Mesenchymal stem cell (in vitro differentiated cells and primary cell): ENCODE measurements around the gene ARHGAP44. TPM values are rescaled to one million over a fixed set of nuclear protein-coding genes. Genes with fewer than 3 reads are reported as not detected.

ENCODE experiments used
- DNase-seq: peaks from one replicate; pipeline ENCODE4 v3.0.0-alpha.2; 2013
- H2AFZ ChIP-seq: one replicate; pipeline ENCODE4 v1.6.1; 2013; ENCODE audit warnings: low read depth, mild to moderate bottlenecking, control low read depth, inconsistent platforms, low read length, moderate library complexity
- H2AK5ac ChIP-seq: 2 replicates; pipeline ENCODE4 v1.6.1; 2013; ENCODE audit warnings: low read length, moderate library complexity, mild to moderate bottlenecking, inconsistent platforms; ENCODE audit not compliant: severe bottlenecking
- H2BK120ac ChIP-seq: one replicate; pipeline ENCODE4 v1.6.1; 2013; ENCODE audit warnings: low read depth, mild to moderate bottlenecking, inconsistent platforms, low read length, moderate library complexity
- H2BK12ac ChIP-seq, 2 experiments: one replicate each; pipeline ENCODE4 v1.6.1; 2013; ENCODE audit warnings: inconsistent platforms in 2 of 2, low read length in 2 of 2, mild to moderate bottlenecking in 2 of 2, moderate library complexity in 2 of 2, control low read depth in 1 of 2
- H2BK15ac ChIP-seq: one replicate; pipeline ENCODE4 v1.6.1; 2013; ENCODE audit warnings: mild to moderate bottlenecking, low read depth, inconsistent platforms; ENCODE audit not compliant: poor library complexity, severe bottlenecking
- H2BK5ac ChIP-seq: 2 replicates; pipeline ENCODE4 v1.6.1; 2013; ENCODE audit warnings: low read depth, mild to moderate bottlenecking, low read length, control low read depth, inconsistent platforms; ENCODE audit not compliant: poor library complexity, severe bottlenecking
- H3K14ac ChIP-seq, 2 experiments: one replicate each; pipeline ENCODE4 v1.6.1; 2013; ENCODE audit warnings: inconsistent platforms in 2 of 2, low read length in 2 of 2, control low read depth in 1 of 2, mild to moderate bottlenecking in 1 of 2, moderate library complexity in 1 of 2
- H3K18ac ChIP-seq, 2 experiments: one replicate each; pipeline ENCODE4 v1.6.1; 2013; ENCODE audit warnings: inconsistent platforms in 2 of 2, low read length in 2 of 2, control low read depth in 1 of 2, low read depth in 1 of 2, mild to moderate bottlenecking in 1 of 2
- H3K23ac ChIP-seq, 2 experiments: one replicate each; pipeline ENCODE4 v1.6.1; 2013; ENCODE audit warnings: inconsistent platforms in 2 of 2, low read length in 2 of 2, mild to moderate bottlenecking in 2 of 2, moderate library complexity in 2 of 2, control low read depth in 1 of 2
- H3K27ac ChIP-seq: 2 replicates; pipeline ENCODE4 v1.5.1; 2013; ENCODE audit warnings: mild to moderate bottlenecking, moderate library complexity, low read length, control low read depth, inconsistent platforms; ENCODE audit not compliant: poor library complexity, severe bottlenecking
- H3K27me3 ChIP-seq, 2 experiments: 2 replicates each; pipeline versions ENCODE4 v1.6.1 to v1.7.0; 2013; ENCODE audit warnings: low read length in 2 of 2, mild to moderate bottlenecking in 2 of 2, moderate library complexity in 2 of 2, control low read depth in 1 of 2, inconsistent platforms in 1 of 2; ENCODE audit not compliant: control insufficient read depth in 1 of 2, insufficient read depth in 1 of 2
- H3K36me3 ChIP-seq, 2 experiments: 2 replicates each; pipeline versions ENCODE4 v1.6.1 to v1.7.0; 2013; ENCODE audit warnings: low read length in 2 of 2, control low read depth in 1 of 2, inconsistent platforms in 1 of 2, low read depth in 1 of 2, mild to moderate bottlenecking in 1 of 2; ENCODE audit not compliant: insufficient read depth in 2 of 2, control insufficient read depth in 1 of 2
- H3K4ac ChIP-seq, 2 experiments: one replicate each; pipeline ENCODE4 v1.6.1; 2013; ENCODE audit warnings: inconsistent platforms in 2 of 2, low read length in 2 of 2, mild to moderate bottlenecking in 2 of 2, moderate library complexity in 2 of 2, control low read depth in 1 of 2, low read depth in 1 of 2
- H3K4me1 ChIP-seq: 2 replicates; pipeline ENCODE4 v1.6.1; 2013; ENCODE audit warnings: low read depth, low read length, control low read depth; ENCODE audit not compliant: control insufficient read depth, insufficient read depth
- H3K4me2 ChIP-seq: 2 replicates; pipeline ENCODE4 v1.6.1; 2013; ENCODE audit warnings: low read length, mild to moderate bottlenecking, inconsistent platforms; ENCODE audit not compliant: poor library complexity, severe bottlenecking
- H3K4me3 ChIP-seq, 2 experiments: 2 replicates each; pipeline versions ENCODE4 v1.5.1 to v1.7.0; 2013; ENCODE audit warnings: low read length in 2 of 2, mild to moderate bottlenecking in 2 of 2, control low read depth in 1 of 2, low read depth in 1 of 2; ENCODE audit not compliant: insufficient read depth in 1 of 2
- H3K79me1 ChIP-seq: replicated peaks from 2 replicates; pipeline ENCODE4 v1.6.1; 2013; ENCODE audit warnings: mild to moderate bottlenecking, control low read depth, low read length, inconsistent platforms; ENCODE audit not compliant: poor library complexity, severe bottlenecking
- H3K9ac ChIP-seq: 2 replicates; pipeline ENCODE4 v1.7.0; 2013; ENCODE audit warnings: mild to moderate bottlenecking, low read length, moderate library complexity
- H3K9me3 ChIP-seq: 2 replicates; pipeline ENCODE4 v1.7.0; 2013; ENCODE audit warnings: mild to moderate bottlenecking, low read length; ENCODE audit not compliant: control insufficient read depth
- H4K8ac ChIP-seq: one replicate; pipeline ENCODE4 v1.6.1; 2013; ENCODE audit warnings: inconsistent platforms, mild to moderate bottlenecking, low read length, moderate library complexity
- H4K91ac ChIP-seq: one replicate; pipeline ENCODE4 v1.6.1; 2013; ENCODE audit warnings: mild to moderate bottlenecking, low read length, inconsistent platforms
- WGBS: methylation state at CpG from one replicate; pipeline ENCODE4 v1.1.7; 2013; ENCODE audit warnings: mixed read lengths; 5-methylcytosine and 5-hydroxymethylcytosine counted together
- small RNA-seq: library from polyadenylated mRNA; stranded (forward); fragments of <200 nt; extraction: miRNeasy Mini kit (QIAGEN cat#:217004); gene quantifications from one replicate; pipeline ENCODE3, GENCODE V24; 2013; ENCODE audit warnings: low read depth

The ARHGAP44 gene

GRCh38 chr17:13035420-13035819 lies 246.1 kb downstream of the ARHGAP44 start:
- Histone ChIP-seq H3K27me3 (peaks cover 0 to 7% of the 10 kb centered on the region in 2 experiments), H3K14ac (no peak overlapping the region), H2AK5ac (no peak overlapping the region), H2AFZ (no peak overlapping the region), H2BK120ac (no peak overlapping the region), H3K23ac (peak overlapping the region in 1 of 2 experiments; percentile 36), H3K4ac (no peak overlapping the region), H3K9ac (no peak overlapping the region), H4K91ac (no peak overlapping the region), H2BK12ac (no peak overlapping the region), H3K27ac (no peak overlapping the region), H3K4me1 (no peaks in the 10 kb centered on the region), H3K9me3 (peaks cover 9% of the 10 kb centered on the region), H2BK5ac (no peak overlapping the region), H4K8ac (no peak overlapping the region), H3K79me1 (no peaks in the 10 kb centered on the region), H3K36me3 (no peaks in the 10 kb centered on the region), H3K4me3 (peak overlapping the region in 1 of 2 experiments; percentile 12), H3K18ac (no peak overlapping the region), H3K4me2 (no peak overlapping the region), H2BK15ac (no peak overlapping the region)
- DNase-seq: no peak
- 84% methylated on average over 1 of the region's 1 CpG for WGBS

DNA sequence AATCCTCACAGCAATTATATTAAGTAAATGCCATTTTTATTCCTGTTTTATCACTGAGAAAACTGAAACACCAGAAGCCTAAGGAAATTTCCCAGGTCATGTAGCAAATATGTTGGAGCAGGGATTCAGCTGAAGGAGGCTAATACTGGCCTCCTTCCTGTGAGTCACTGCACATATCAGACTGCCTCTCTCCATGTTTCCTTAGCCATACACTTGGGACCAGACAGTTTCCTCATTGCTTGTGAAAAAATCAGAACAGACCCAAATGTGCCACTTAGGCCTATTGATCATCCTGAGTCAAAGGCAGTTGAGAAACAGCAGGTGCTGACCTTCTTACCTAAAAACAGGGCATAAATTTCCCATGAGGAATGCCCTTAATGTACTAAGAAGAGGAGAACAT lies 247.5 kb downstream of the ARHGAP44 start:
- Histone ChIP-seq H3K18ac (no peak overlapping the region), H2BK120ac (no peak overlapping the region), H2BK15ac (no peak overlapping the region), H3K27ac (no peak overlapping the region), H3K4me2 (no peak overlapping the region), H2BK12ac (no peak overlapping the region), H4K91ac (no peak overlapping the region), H3K4me3 (no peak overlapping the region), H2BK5ac (no peak overlapping the region), H3K36me3 (no peaks in the 10 kb centered on the region), H3K79me1 (no peaks in the 10 kb centered on the region), H3K27me3 (peaks cover 0 to 7% of the 10 kb centered on the region in 2 experiments), H3K14ac (no peak overlapping the region), H3K9ac (no peak overlapping the region), H2AK5ac (no peak overlapping the region), H3K9me3 (peaks cover 9% of the 10 kb centered on the region), H3K23ac (no peak overlapping the region), H3K4me1 (no peaks in the 10 kb centered on the region), H4K8ac (no peak overlapping the region), H2AFZ (no peak overlapping the region), H3K4ac (no peak overlapping the region)
- no peak for DNase-seq

DNA sequence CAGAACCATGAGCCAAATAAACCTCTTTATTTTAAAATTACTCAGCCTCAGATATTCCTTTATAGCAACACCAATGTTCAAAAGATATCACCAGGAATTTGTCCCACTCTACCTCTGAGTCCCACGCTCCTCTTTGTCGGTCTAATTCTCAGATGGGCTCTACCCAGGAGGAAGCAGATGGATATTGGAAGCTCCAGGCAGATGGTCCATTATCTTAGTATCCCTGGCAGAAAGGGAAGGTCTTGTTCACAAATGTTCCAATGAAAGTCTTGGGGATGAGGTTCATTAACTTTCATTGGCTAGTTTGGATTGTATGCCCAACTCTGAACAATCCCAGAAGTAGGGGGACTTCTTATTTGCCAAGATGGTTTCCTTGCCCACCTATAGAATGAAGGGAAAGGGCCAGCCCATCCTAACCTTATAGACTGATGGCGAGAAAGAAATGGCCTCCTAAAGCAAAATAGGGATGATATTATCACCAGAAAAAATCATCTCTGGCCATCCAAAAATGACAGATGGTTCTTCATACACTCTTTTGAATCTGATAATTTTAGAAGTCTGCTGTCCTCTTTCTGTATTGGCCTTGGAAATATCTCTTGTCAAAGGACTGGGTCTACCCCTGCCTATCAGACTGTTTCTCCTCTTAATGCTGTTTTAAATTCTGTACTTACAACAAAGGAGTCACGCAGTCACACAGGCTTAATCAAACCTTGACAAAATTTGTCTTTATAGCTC lies 249.8 kb downstream of the ARHGAP44 start:
- Histone ChIP-seq H3K14ac (no peak overlapping the region), H2BK5ac (no peak overlapping the region), H3K9me3 (peaks cover 9% of the 10 kb centered on the region), H2BK120ac (no peak overlapping the region), H3K36me3 (no peaks in the 10 kb centered on the region), H2AFZ (no peak overlapping the region), H3K23ac (no peak overlapping the region), H2BK15ac (no peak overlapping the region), H3K4me2 (no peak overlapping the region), H3K4ac (no peak overlapping the region), H3K79me1 (no peaks in the 10 kb centered on the region), H3K18ac (no peak overlapping the region), H4K91ac (no peak overlapping the region), H3K9ac (no peak overlapping the region), H4K8ac (no peak overlapping the region), H3K4me1 (no peaks in the 10 kb centered on the region), H3K27me3 (peaks cover 0 to 3% of the 10 kb centered on the region in 2 experiments), H2AK5ac (no peak overlapping the region), H3K4me3 (no peak overlapping the region), H2BK12ac (no peak overlapping the region), H3K27ac (no peak overlapping the region)
- WGBS: 94% methylated on average over 3 of the region's 4 CpGs
- DNase-seq: no peak

Small RNA genes within 50 kb of the gene (small RNA-seq; reads per million reads assigned to genes)
- not detected for gene MIR1269B
